HEK293T (cell line): ENCODE results near the gene AOPEP.
"Not testable (repeated sequence)": the region's sequence is repeated elsewhere in the genome, so short reads cannot be mapped to it uniquely, and the experiment has no call there.

Source experiments
- CTCF ChIA-PET: fragments of 350-600 bp; formaldehyde crosslinking; extraction: SDS; loops from one replicate; lab custom pipeline; 2021; ENCODE audit warnings: antibody characterized with exemption, inconsistent platforms; lab: Yijun Ruan, JAX
- POLR2A ChIA-PET: fragments of 350-600 bp; formaldehyde crosslinking; extraction: SDS; loops from one replicate; lab custom pipeline; 2020; ENCODE audit warnings: antibody characterized with exemption, inconsistent platforms; lab: Yijun Ruan, JAX
- DNase-seq: peaks from one replicate; pipeline ENCODE4 v3.0.0; 2012; ENCODE audit warnings: mixed read lengths; ENCODE audit errors: extremely low spot score
- ARNT ChIP-seq: fragments of 450-650 bp; IDR thresholded peaks from 2 replicates; pipeline ENCODE4 v1.6.1; 2017; ENCODE audit warnings: mild to moderate bottlenecking
- BHLHE40 ChIP-seq: fragments of 450-650 bp; IDR thresholded peaks from 2 replicates; pipeline ENCODE4 v1.6.1; 2016; ENCODE audit warnings: mild to moderate bottlenecking, moderate library complexity, borderline replicate concordance
- CTBP1 ChIP-seq: fragments of 450-650 bp; IDR thresholded peaks from 2 replicates; pipeline ENCODE4 v1.6.1; 2016; ENCODE audit warnings: borderline replicate concordance
- ELF4 ChIP-seq: fragments of 450-650 bp; IDR thresholded peaks from 2 replicates; pipeline ENCODE4 v1.6.1; 2017; ENCODE audit warnings: antibody characterized with exemption
- FOXA1 ChIP-seq: fragments of 450-650 bp; IDR thresholded peaks from 2 replicates; pipeline ENCODE4 v1.6.1; 2016; ENCODE audit warnings: mild to moderate bottlenecking
- FOXK2 ChIP-seq: fragments of 450-650 bp; IDR thresholded peaks from 2 replicates; pipeline ENCODE4 v1.6.1; 2016; ENCODE audit warnings: mild to moderate bottlenecking
- FOXM1 ChIP-seq: fragments of 450-650 bp; IDR thresholded peaks from 2 replicates; pipeline ENCODE4 v1.6.1; 2017; ENCODE audit warnings: mild to moderate bottlenecking, borderline replicate concordance
- HDGF ChIP-seq: fragments of 450-650 bp; IDR thresholded peaks from 2 replicates; pipeline ENCODE4 v1.6.1; 2017; ENCODE audit warnings: antibody characterized with exemption, borderline replicate concordance
- L3MBTL2 ChIP-seq: fragments of 450-650 bp; conservative IDR thresholded peaks from 2 replicates; pipeline ENCODE4 v1.6.1; 2016; ENCODE audit warnings: mild to moderate bottlenecking
- LEF1 ChIP-seq: fragments of 450-650 bp; IDR thresholded peaks from 2 replicates; pipeline ENCODE4 v1.6.1; 2017; ENCODE audit warnings: mild to moderate bottlenecking, borderline replicate concordance
- NFRKB ChIP-seq: fragments of 450-650 bp; IDR thresholded peaks from 2 replicates; pipeline ENCODE4 v1.6.1; 2016; ENCODE audit warnings: mild to moderate bottlenecking, moderate library complexity
- PKNOX1 ChIP-seq: fragments of 450-650 bp; IDR thresholded peaks from 2 replicates; pipeline ENCODE4 v1.6.1; 2016
- SP1 ChIP-seq: fragments of 450-650 bp; IDR thresholded peaks from 2 replicates; pipeline ENCODE4 v1.6.1; 2017
- SUZ12 ChIP-seq: fragments of 450-650 bp; IDR thresholded peaks from 2 replicates; pipeline ENCODE4 v1.6.1; 2016; ENCODE audit warnings: mild to moderate bottlenecking
- TARDBP ChIP-seq: fragments of 450-650 bp; IDR thresholded peaks from 2 replicates; pipeline ENCODE4 v1.6.1; 2016
- ZNF384 ChIP-seq: fragments of 450-650 bp; IDR thresholded peaks from 2 replicates; pipeline ENCODE4 v1.6.1; 2016

Gene AOPEP

GRCh38 chr9:94847486-94847885, 121.0 kb downstream of the AOPEP start:
- POLR2A ChIA-PET, result no interaction called here
- CTCF ChIA-PET, result no interaction called here
- no peak for DNase-seq
- TF ChIP-seq FOXM1 (no peak), CTBP1 (no peak), LEF1 (no peak), TARDBP (no peak), ELF4 (no peak), L3MBTL2 (no peak), HDGF (no peak), BHLHE40 (no peak), SP1 (no peak)

GRCh38 chr9:94848791-94849190, 122.3 kb downstream of the AOPEP start:
- POLR2A ChIA-PET, DNase-seq, CTCF ChIA-PET: not testable (repeated sequence)

GRCh38 chr9:94850540-94851434, 124.3 kb downstream of the AOPEP start:
- TF ChIP-seq L3MBTL2, result no peak
- TF ChIP-seq HDGF, result no peak
- TF ChIP-seq TARDBP, result no peak
- no peak for TF ChIP-seq PKNOX1
- TF ChIP-seq ZNF384, result no peak
- no peak for TF ChIP-seq ARNT
- no peak for TF ChIP-seq NFRKB
- TF ChIP-seq ELF4, result no peak
- no peak for TF ChIP-seq SP1
- TF ChIP-seq CTBP1, result no peak
- TF ChIP-seq FOXM1, result no peak
- no peak for TF ChIP-seq LEF1
- no peak for TF ChIP-seq FOXA1
- TF ChIP-seq FOXK2, result no peak
- TF ChIP-seq BHLHE40, result no peak
- TF ChIP-seq SUZ12, result no peak
- no peak for DNase-seq
- CTCF ChIA-PET, result no interaction called here
- POLR2A ChIA-PET, result no interaction called here

GRCh38 chr9:94851467-94851866, 125.0 kb downstream of the AOPEP start:
- CTCF ChIA-PET, result interaction anchor here (0.6 kb wide), 1 partner anchor 164 kb away, joined by 4 read pairs; no protein-coding TSS in a partner anchor
- TF ChIP-seq ELF4, result no peak
- no peak for TF ChIP-seq SUZ12
- TF ChIP-seq FOXA1, result no peak
- no peak for TF ChIP-seq HDGF
- POLR2A ChIA-PET, result no interaction called here
- no peak for DNase-seq

- TF ChIP-seq FOXA1, result no peak
- TF ChIP-seq L3MBTL2, result no peak
- TF ChIP-seq ZNF384, result no peak
- no peak for TF ChIP-seq LEF1
- no peak for TF ChIP-seq NFRKB
- no peak for TF ChIP-seq TARDBP
- CTCF ChIA-PET, result interaction anchor here (0.6 kb wide), 1 partner anchor 164 kb away, joined by 4 read pairs; no protein-coding TSS in a partner anchor
- POLR2A ChIA-PET, result no interaction called here
- DNase-seq, result no peak
These were observed 125.4 kb downstream of the AOPEP start for GRCh38 chr9:94851892-94852291.

- POLR2A ChIA-PET, result no interaction called here
- no peak for TF ChIP-seq FOXA1
- TF ChIP-seq L3MBTL2, result no peak
- no peak for TF ChIP-seq ZNF384
- no peak for TF ChIP-seq SP1
- CTCF ChIA-PET, result no interaction called here
- DNase-seq, result no peak
These were observed 125.9 kb downstream of the AOPEP start for GRCh38 chr9:94852373-94852772.

GRCh38 chr9:94853887-94854286, 127.4 kb downstream of the AOPEP start:
- ChIA-PET CTCF (no interaction called here), POLR2A (no interaction called here)
- no peak for TF ChIP-seq CTBP1
- TF ChIP-seq TARDBP, result no peak
- TF ChIP-seq ARNT, result no peak
- TF ChIP-seq ELF4, result no peak
- TF ChIP-seq LEF1, result no peak
- TF ChIP-seq SUZ12, result no peak
- no peak for TF ChIP-seq FOXK2
- no peak for DNase-seq

- ChIA-PET CTCF (no interaction called here), POLR2A (no interaction called here)
- TF ChIP-seq LEF1, result no peak
- no peak for TF ChIP-seq TARDBP
- TF ChIP-seq FOXA1, result no peak
- no peak for TF ChIP-seq PKNOX1
- TF ChIP-seq NFRKB, result no peak
- no peak for TF ChIP-seq BHLHE40
- no peak for TF ChIP-seq FOXK2
- TF ChIP-seq FOXM1, result no peak
- no peak for DNase-seq
These were observed 129.4 kb downstream of the AOPEP start for GRCh38 chr9:94855903-94856302.
